VCaP (cell line): ENCODE results near the gene ANKMY1.
A peak's percentile ranks its signal among the peaks of the same experiment; 100 is the strongest.

Experiments
- H3K27ac ChIP-seq: fragments of 450-650 bp; 2 replicates; pipeline ENCODE4 v1.5.1; 2017
- TF ChIP-seq, protein P1 (sequence below): fragments of 450-650 bp; conservative IDR thresholded peaks from 2 replicates; pipeline ENCODE4 v1.5.1; 2017; ENCODE audit warnings: mild to moderate bottlenecking, moderate library complexity

Gene ANKMY1

DNA sequence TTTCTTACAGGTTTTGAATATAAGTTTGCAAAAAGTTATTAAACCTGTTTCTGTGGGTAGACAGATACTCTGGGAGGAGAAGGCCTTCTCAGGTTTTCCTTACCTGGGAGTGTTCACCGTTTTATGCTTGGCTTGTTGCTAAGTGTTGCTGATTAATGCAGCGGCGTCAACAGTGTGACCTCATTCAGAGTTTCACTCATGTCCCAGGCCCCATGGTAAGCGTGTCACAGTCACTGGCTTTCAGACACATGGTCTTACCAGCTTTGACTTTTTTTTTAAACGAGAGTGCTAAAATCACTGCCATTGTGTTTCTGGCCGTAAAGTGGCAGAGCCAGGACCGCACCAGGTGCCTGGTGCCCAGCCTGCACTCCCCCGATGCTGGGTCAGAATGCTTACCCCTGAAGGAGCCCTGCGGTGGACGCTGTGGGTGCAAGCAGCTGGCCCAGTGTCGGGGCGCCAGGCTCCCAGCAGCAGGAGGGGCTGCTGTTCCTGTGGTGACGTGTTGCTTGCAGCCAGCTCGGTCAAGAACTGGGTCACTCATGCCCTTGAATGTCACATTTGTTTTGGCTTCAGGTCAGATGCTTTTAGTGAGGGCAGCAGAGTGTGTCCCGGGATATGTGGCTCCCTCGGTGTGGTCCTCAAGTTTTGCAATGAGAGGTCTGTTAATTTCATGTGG is 32.2 kb upstream of the ANKMY1 start:
- TF ChIP-seq, protein P1, sequence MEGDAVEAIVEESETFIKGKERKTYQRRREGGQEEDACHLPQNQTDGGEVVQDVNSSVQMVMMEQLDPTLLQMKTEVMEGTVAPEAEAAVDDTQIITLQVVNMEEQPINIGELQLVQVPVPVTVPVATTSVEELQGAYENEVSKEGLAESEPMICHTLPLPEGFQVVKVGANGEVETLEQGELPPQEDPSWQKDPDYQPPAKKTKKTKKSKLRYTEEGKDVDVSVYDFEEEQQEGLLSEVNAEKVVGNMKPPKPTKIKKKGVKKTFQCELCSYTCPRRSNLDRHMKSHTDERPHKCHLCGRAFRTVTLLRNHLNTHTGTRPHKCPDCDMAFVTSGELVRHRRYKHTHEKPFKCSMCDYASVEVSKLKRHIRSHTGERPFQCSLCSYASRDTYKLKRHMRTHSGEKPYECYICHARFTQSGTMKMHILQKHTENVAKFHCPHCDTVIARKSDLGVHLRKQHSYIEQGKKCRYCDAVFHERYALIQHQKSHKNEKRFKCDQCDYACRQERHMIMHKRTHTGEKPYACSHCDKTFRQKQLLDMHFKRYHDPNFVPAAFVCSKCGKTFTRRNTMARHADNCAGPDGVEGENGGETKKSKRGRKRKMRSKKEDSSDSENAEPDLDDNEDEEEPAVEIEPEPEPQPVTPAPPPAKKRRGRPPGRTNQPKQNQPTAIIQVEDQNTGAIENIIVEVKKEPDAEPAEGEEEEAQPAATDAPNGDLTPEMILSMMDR = no peak
- no peak overlapping the region for H3K27ac ChIP-seq

DNA sequence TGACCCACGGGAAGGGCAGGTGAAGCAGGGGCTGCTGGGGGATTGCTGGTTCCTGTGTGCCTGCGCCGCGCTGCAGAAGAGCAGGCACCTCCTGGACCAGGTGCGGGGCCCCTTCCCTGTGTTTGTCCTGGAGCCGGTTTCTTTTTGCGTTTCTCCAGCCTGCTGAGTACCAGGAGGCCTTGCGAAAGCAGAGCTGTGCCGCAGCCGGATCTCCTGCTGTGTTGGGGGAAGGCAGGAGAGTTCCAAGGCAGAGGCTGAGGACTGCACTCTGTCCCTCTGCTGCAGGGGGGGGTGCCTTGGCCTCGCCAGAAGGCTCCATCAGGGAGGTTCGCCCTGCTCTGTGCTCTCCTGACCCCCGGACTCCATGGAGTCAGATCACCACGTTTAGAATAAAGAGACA is 31.6 kb upstream of the ANKMY1 start:
- H3K27ac ChIP-seq = no peak overlapping the region
- TF ChIP-seq, protein P1 = no peak

DNA sequence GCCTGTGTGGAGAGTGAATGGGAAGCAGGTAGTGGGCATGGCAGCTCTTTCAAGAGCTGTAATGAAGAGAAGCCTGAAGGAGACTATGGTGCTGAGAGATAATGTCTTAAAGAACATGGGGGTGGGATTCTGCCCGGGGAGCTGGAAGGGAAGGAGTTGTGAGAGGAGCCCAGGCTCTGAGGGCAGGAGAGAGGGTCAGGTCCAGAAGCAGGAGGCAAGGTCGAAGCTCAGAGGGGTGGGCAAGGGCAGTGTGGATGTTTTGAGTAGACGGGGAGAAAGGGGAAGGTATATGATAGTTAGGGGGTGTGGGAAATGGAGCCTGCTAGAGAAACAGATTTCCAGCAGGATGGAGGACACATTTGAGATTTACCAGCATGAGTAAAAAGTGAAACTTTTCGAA is 30.9 kb upstream of the ANKMY1 start:
- TF ChIP-seq, protein P1 = no peak
- no peak overlapping the region; the same call in 1 of the 2 replicates for H3K27ac ChIP-seq

DNA sequence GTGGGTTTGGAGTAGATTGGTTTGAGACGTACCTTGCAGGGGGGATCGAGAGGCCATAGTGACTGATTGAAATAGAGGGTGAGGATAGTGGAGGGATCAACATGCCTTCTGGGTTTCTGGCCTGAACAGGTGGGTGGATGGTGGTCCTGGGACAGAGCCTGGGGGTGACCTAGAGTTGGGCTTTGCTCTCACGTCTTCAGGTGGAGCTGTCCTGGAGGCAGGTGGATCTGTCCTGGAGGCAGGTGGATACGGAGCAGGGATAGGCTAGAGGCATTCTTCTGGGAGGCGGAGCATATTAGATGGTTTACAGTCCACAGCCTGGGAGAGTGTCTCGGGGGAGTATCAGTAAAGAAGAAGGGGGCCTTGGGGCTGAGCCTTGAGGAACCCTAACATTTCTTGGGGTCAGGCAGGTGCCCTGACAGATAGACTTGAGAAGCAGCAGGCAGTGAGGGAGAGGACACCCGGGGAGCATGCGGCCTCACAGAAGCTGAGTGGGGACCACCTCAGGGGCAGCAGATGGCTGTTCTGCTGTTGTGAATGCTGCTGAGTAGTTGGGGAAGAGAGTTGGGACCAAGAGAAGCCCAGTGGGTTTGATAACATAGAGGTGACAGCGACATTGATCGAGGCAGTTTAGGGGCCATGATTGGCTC is 30.3 kb upstream of the ANKMY1 start:
- peak overlapping the region; percentile 86 for H3K27ac ChIP-seq
- TF ChIP-seq, protein P1 = no peak

DNA sequence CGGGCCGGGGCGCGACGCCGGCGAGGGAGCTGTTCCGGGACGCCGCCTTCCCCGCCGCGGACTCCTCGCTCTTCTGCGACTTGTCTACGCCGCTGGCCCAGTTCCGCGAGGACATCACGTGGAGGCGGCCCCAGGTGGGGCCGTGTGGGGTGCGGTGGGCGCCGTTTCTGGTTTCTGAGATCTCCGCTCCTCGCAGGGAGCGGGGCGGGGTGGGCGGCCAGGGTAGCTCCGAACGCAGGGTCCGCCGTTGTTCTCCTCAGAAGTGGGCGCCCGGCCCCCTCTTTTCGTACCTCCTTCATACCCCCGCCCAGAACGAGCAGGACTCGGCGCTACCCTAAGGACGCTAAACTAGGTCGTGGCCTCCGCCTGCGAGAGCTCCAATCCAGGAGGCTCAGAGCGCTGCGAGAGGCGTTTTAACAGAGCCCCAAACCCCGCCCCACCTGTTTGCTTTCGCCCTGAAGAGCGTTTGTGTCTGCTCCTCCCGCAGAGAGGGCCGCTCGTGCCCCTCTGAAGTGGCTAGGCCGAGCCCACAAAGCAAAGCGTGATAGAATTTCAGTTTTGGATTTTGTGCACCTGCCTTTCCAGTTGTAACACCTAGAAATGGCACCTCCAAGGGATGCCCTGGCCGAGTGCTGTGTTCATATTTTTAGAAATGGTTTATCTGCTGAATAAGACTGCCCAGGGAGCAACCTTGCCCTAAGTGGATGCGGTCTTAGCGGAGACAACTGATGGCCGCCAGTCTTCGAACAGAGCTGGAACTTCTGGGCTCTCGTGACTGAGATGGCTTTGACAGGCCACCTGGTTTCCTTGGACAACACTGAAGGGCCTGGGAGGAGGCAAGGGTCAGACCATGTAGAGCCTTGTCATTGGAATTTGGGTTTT is 29.4 kb upstream of the ANKMY1 start:
- peak overlapping the region; percentile 86 for H3K27ac ChIP-seq
- TF ChIP-seq, protein P1 = no peak

DNA sequence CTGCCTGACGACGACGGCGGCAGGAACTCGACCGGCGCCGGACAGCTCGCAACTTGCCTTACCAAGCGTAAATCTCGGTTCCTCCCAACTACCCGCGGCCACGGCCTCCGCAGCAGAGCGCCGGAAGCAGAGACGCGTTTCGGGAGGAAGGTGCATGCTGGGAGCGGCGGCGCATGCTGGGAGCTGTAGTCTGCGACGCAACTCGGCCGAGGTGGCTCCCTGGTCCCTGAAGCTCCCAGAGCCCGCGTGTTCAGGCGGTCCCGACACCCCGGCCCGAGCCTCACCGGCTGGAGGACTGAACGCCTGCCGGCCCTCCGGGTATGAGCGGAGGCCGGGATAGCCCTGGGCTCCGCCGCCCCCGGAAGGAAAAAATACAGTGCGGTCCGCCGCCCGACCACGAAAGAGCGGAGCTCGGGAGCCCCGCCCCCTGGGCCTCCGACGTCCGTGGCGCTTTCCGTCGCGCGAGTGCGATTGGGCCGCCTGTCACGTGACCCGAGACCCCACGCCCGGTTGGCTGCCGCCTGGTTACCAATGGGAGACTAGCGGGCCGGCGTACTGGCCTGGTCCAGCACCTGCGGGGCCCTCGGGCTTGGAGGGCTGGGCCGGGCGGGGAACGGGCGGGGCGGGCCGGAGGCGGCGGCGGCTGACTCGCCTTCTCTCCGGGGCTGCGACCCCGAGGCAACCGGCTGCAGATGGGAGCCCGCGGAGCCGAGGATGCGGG is 28.6 kb upstream of the ANKMY1 start, which contains the start of gene CAPN10:
Gene CAPN10 (plus strand): TSS at position 537 of the 721 bp plus-strand sequence. CDS start 178 bp downstream, at position 715.
- H3K27ac ChIP-seq = peak within 1 kb of the TSS; percentile 86
- TF ChIP-seq, protein P1 = no peak
